Hepatic stellate cell (primary cell): ENCODE measurements around the gene PACRG.

Source experiments
- DNase-seq: peaks from one replicate; pipeline ENCODE4 v3.0.0; 2011; ENCODE audit warnings: low spot score

PACRG gene

GRCh38 chr6:163137398-163137881, 409.7 kb downstream of the PACRG start:
- DNase-seq, result no peak

GRCh38 chr6:163146036-163146435, 418.3 kb downstream of the PACRG start:
- no peak for DNase-seq

- no peak for DNase-seq
These were observed 420.2 kb downstream of the PACRG start for GRCh38 chr6:163147994-163148393.

DNA sequence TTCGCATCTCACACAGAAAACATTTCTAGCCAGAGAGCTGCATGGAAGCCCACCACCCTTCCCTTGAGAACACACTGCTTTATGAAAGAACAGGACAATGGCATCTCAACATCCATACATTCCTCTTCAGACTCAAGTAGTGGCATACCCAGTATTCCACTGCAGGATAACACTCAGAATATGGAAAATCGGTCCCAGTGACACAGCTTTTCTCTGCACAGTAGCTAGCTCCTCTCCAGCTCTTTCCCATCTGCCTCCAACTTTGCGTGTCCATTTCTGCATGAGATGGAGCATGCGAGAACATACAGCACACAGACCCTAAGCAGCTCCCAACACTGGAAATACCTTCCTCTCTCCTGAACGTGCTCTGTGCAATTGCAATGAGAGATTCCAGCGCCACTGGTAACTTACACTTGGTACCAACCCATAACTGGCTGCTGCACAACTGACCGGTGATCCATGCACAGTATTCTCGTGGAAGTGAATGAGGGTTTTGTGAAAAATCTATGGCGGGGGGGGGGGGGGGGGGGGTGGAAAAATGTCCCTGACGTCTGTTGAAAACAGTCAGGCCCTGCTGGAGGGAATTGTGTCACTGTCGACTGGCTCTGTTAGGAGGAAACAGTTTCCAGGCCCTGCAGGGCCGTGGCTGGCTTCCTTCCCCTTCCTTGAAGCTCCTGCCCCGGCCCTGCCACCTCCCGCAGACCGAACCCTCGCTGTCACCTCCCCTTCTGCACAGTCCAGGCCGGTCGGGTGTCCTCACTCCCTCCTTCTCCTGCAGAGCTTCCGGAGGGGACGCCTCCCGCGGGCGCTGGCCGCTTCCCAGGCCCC, 420.9 kb downstream of the PACRG start:
- no peak for DNase-seq

DNA sequence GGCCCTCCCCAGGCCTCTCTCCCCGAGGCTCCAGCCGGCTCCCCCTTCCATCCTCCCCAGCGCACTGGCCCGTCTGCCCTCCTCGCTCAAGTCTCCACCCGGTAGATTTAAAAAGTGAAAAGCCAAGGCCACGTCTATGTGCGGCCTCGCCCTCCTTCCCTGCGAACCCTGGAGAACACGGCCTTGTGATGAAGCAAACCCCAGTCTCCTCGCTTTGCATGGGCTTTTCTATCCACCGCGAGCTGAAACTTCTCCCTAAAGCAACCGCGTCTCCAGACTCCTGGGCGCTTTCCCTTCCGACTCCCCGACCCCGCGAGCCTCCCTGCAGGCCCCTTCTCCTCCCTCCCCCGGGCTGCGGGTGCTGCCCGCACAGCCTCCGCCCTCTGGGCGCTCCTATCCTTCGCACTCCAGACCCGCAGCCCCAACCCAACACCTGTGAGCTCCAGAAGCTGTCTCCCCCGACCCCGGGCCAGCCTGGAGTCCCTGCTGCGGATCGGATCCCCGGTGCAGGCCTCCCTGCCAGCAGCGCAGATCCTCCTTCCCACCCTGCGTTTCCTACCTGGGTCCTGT, 421.6 kb downstream of the PACRG start:
- DNase-seq, result no peak

DNA sequence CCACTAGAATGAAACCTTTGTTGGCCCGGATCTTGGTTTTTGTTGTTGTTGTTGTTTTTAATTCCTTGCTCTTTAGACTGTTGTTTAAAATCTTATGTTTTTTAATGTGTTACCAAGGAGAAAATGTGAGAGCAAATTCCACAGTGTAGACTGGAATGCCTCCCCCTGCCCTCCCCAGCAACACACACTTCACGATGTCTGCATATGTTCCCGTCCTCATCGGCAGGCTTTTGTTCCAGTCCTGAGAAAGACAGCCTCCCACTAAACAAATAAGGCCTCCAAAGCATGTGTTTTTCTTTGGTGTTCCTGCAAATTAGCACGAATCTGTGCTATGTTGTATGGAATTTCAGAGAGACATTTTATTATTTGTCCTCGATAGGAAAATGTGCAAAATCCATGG, 423.4 kb downstream of the PACRG start:
- DNase-seq, result no peak

GRCh38 chr6:163152701-163153100, 424.9 kb downstream of the PACRG start:
- DNase-seq, result no peak

- no peak for DNase-seq
These were observed 431.3 kb downstream of the PACRG start for GRCh38 chr6:163159110-163159509.

- no peak for DNase-seq
These were observed 431.9 kb downstream of the PACRG start for GRCh38 chr6:163159689-163160088.

GRCh38 chr6:163162007-163162873, 434.5 kb downstream of the PACRG start:
- DNase-seq, result no peak

GRCh38 chr6:163162874-163163213, 435.1 kb downstream of the PACRG start:
- DNase-seq, result no peak

DNA sequence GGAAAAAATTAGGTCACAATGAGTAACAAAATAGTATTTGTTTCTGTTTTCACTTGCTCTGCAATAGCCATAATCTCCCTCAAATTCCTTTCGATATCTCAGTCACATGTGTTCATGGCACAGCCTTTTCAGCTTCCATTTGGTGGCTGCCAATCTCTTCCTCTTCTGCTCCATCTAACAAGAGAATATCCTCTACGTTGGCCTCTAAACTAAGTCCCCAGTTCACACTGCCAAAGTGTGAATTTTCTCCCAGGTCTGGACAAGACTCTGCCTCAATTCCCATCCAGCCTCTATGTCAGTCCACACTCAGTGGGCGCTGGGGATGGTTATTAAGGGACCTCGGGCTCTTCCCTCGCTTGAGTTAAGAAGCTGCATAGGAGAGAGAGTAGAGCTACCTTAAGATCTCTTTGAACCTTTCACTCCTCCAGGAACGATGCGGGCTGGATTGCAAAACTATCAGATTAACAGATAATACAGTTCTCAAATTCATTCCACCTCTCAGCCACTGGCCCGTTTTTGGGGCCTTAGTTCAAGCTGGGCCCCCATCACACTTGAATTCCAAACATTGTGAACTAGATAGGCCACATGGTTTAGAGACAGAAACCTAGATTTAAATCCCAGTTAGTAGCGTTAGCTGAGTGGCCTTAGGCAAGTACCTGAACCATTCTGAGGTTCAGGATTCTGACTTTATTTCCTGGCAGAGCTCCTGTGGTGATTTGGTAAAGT, 436.6 kb downstream of the PACRG start:
- DNase-seq, result no peak

GRCh38 chr6:163165155-163165910, 437.6 kb downstream of the PACRG start:
- DNase-seq, result no peak

GRCh38 chr6:163165922-163166321, 438.1 kb downstream of the PACRG start:
- DNase-seq, result no peak

DNA sequence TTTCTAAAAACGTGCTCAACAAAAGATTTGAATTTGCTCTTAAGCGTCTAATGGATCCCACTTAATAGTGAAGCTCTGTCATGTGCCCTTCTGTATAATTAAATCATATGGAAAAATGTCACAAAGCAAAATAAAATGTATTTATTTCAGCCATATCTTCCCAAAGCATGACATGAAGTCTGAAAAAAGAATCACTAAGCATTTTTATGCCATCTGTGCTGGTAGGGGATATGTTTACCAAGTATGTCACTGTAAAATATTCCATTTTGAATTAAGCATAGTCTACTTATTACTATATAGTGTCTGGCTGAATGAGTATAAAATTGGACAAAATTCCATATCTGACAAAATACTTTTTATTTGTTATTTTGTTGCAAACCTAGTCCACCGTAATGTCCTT, 438.7 kb downstream of the PACRG start:
- no peak for DNase-seq

DNA sequence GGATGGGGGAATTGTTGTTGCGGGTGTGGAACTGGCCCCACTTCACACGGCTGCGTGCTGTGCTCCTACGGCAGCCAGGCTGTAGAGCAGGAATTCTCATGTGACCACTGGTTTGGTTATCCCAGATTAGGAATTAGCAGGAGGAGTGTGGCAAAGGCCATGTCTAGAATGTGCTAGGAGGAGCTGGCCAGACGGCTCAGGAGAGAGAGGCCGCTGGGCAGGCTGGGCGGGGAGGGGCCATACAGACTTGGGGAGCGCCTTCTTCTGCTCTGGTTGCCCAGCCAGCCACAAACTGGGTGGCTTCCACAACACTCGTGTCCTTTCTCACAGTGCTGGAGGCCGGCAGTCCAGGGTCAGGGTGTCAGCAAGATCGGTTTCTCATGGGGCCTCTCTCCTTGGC, 441.7 kb downstream of the PACRG start:
- DNase-seq, result no peak

GRCh38 chr6:163170294-163170883, 442.6 kb downstream of the PACRG start:
- DNase-seq, result no peak

DNA sequence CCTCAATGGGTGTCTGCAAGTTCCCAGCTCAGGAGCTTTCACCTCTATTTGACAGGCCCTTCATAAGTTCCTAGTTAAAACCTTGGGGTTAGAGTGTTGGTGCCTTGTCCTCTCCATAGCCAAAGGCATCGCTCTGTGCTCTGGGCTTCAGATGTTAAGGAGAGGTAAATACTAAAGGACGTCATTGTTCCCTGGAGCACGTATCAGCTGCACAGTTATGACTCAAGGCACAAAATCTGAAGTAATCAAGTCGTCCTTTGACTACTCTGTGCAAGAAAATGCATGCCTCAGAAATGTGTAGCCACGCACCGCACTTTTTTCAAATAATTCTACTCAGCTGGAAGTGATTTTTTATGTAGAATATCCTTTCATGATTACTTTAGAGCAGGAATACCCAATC, 446.0 kb downstream of the PACRG start:
- DNase-seq, result no peak

GRCh38 chr6:163175301-163175700, 447.5 kb downstream of the PACRG start:
- no peak for DNase-seq

DNA sequence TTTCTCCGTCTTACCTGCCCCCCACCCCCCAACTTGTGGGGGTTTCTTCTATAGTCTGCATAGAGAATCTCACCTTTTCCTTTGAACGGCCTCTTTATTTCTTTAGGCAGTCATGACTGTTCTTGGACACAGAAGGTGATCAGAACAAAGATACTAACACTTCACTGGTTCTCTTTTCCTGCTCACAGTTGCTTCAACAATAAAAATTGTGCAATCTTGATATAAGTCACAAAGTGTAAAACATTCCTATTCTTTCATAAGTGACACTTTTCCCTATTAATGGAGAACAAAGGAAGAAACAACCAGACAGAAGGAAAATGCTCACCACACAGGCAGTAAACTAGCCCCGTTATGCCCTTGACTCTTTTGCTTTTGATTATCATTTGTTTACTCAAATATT, 448.3 kb downstream of the PACRG start:
- no peak for DNase-seq

DNA sequence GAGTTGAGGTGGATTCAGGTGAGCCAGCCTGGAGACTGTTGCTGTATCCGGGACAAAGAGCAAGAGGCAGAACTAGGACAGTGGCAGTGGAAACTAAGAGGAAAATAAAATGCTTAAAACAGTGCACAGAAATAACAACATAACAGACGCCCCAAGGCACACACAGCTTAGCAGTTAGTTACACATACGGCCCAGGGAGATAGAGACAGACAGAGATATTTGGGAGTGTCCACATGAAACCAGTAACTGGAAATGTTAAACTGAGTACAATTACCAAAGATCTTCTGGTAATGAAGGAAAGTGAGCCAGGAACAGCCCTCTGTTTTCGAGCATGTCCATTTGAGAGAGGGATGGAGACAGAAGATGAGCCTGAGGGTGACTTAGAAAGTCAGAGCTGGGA, 449.2 kb downstream of the PACRG start:
- DNase-seq, result no peak
